Stimulated activated CD4-positive, alpha-beta T cell treated with anti-CD3 and anti-CD28 coated beads, Interleukin-15, amount 100 ng/mL, for 48 hours (primary cell): Measurements from ENCODE around the gene PCLAF.

ENCODE experiments used
- DNase-seq, 2 donors: peaks; one replicate each; pipeline ENCODE4 v3.0.0-alpha.2; 2020; ENCODE audit warnings: low read depth in 2 of 2

PCLAF gene

GRCh38 chr15:64315216-64315615, 66.0 kb downstream of the PCLAF start:
- DNase-seq, result no peak

GRCh38 chr15:64314456-64314855, 66.8 kb downstream of the PCLAF start:
- DNase-seq, result no peak
